SK-N-SH (cell line): Measurements from ENCODE around the gene LDLRAP1. TPM values are rescaled to one million over a fixed set of nuclear protein-coding genes. Genes with fewer than 3 reads are reported as not detected.

ENCODE experiments used
- CTCF ChIA-PET: fragments of 300-600, 350-600 bp; formaldehyde crosslinking; extraction: SDS; loops from one replicate; lab custom pipeline; 2021; lab: Yijun Ruan, JAX
- POLR2A ChIA-PET: fragments of 350-600 bp; sonication (Branson Sonifier 250); formaldehyde crosslinking; extraction: SDS; loops from one replicate; lab custom pipeline; 2020; ENCODE audit warnings: antibody characterized with exemption, inconsistent platforms; lab: Yijun Ruan, JAX
- DNase-seq: peaks from one replicate; pipeline ENCODE4 v3.0.0; 2012
- H2AFZ ChIP-seq: fragments of 200-600 bp; sonication (generic); 2 replicates; pipeline ENCODE4 v1.8.1; 2016; ENCODE audit warnings: antibody characterized with exemption, mild to moderate bottlenecking, low read depth
- H3F3A ChIP-seq: fragments of 200-600 bp; sonication (generic); replicated peaks from 2 replicates; pipeline ENCODE3; 2016; ENCODE audit warnings: antibody characterized with exemption, mild to moderate bottlenecking; ENCODE audit not compliant: insufficient read depth
- H3K27ac ChIP-seq, 2 experiments: fragments of 200-500 bp in 1 of 2; fragments of 200-600 bp in 1 of 2; sonication (Bioruptor generic) in 1 of 2; sonication (generic), shearing (Covaris generic) in 1 of 2; 2 replicates each; pipeline versions ENCODE4 v1.5.1 to v1.6.1; 2014 to 2016; ENCODE audit warnings: low read depth in 2 of 2, inconsistent platforms in 1 of 2, low read length in 1 of 2, mild to moderate bottlenecking in 1 of 2, mixed read lengths in 1 of 2
- H3K27me3 ChIP-seq: fragments of 200-600 bp; sonication (generic), shearing (Covaris generic); 2 replicates; pipeline ENCODE4 v1.6.1; 2016; ENCODE audit warnings: mixed run types; ENCODE audit not compliant: insufficient read depth
- H3K36me3 ChIP-seq, 2 experiments: fragments of 200-500 bp in 1 of 2; fragments of 200-600 bp in 1 of 2; sonication (Bioruptor generic) in 1 of 2; sonication (generic) in 1 of 2; replicated peaks in 1 of 2; 2 replicates each; pipeline versions ENCODE3 to v1.5.1; 2014 to 2016; ENCODE audit warnings: low read length in 1 of 2, mild to moderate bottlenecking in 1 of 2; ENCODE audit not compliant: insufficient read depth in 2 of 2, control insufficient read depth in 1 of 2
- H3K4me1 ChIP-seq, 2 experiments: fragments of 200-500 bp in 1 of 2; fragments of 200-600 bp in 1 of 2; sonication (Bioruptor generic) in 1 of 2; sonication (generic), shearing (Covaris generic) in 1 of 2; 2 replicates each; pipeline versions ENCODE4 v1.5.1 to v1.6.1; 2014 to 2016; ENCODE audit warnings: low read depth in 1 of 2, low read length in 1 of 2, mixed run types in 1 of 2; ENCODE audit not compliant: insufficient read depth in 2 of 2, control insufficient read depth in 1 of 2
- H3K4me2 ChIP-seq: fragments of 200-600 bp; sonication (generic), shearing (Covaris generic); 2 replicates; pipeline ENCODE4 v1.6.1; 2017; ENCODE audit warnings: mixed run types
- H3K4me3 ChIP-seq, 2 experiments: fragments of 200-500 bp in 1 of 2; fragments of 200-600 bp in 1 of 2; sonication (Bioruptor generic) in 1 of 2; sonication (generic), shearing (Covaris generic) in 1 of 2; 2 replicates each; pipeline versions ENCODE4 v1.5.1 to v1.8.1; 2014 to 2016; ENCODE audit warnings: low read depth in 2 of 2, inconsistent platforms in 1 of 2, low read length in 1 of 2, mild to moderate bottlenecking in 1 of 2, mixed read lengths in 1 of 2, moderate library complexity in 1 of 2
- H3K79me2 ChIP-seq: fragments of 200-600 bp; sonication (generic); 2 replicates; pipeline ENCODE4 v1.8.1; 2017; ENCODE audit warnings: mild to moderate bottlenecking; ENCODE audit not compliant: insufficient read depth
- H3K9ac ChIP-seq: fragments of 200-600 bp; sonication (generic); 2 replicates; pipeline ENCODE4 v1.6.1; 2017; ENCODE audit warnings: mixed run types
- H3K9me2 ChIP-seq: fragments of 200-600 bp; sonication (generic); 2 replicates; pipeline ENCODE4 v1.6.1; 2017; ENCODE audit warnings: mixed run types
- H3K9me3 ChIP-seq: fragments of 200-600 bp; sonication (generic); 2 replicates; pipeline ENCODE4 v1.6.1; 2017; ENCODE audit warnings: mixed run types, mild to moderate bottlenecking, moderate library complexity
- H4K20me1 ChIP-seq: fragments of 200-600 bp; sonication (generic); 2 replicates; pipeline ENCODE4 v1.6.1; 2017; ENCODE audit warnings: mild to moderate bottlenecking, mixed run types; ENCODE audit not compliant: insufficient read depth
- CHD2 ChIP-seq: fragments of 150-350 bp; IDR thresholded peaks from 2 replicates; pipeline ENCODE4 v1.6.1; 2018; ENCODE audit warnings: low read length; ENCODE audit not compliant: partially characterized antibody
- CTCF ChIP-seq: fragments of 200-600 bp; sonication (generic); IDR thresholded peaks from 2 replicates; pipeline ENCODE4 v1.6.1; 2017; ENCODE audit warnings: antibody characterized with exemption, mild to moderate bottlenecking, moderate library complexity
- ELF1 ChIP-seq: IDR thresholded peaks from 2 replicates; pipeline ENCODE4 v1.4.0; 2012
- EZH2phosphoT487 ChIP-seq: fragments of 200-600 bp; sonication (generic); IDR thresholded peaks from 2 replicates; pipeline ENCODE4 v1.6.1; 2017; ENCODE audit warnings: low read depth, mixed run types, mild to moderate bottlenecking, antibody characterized with exemption, moderate library complexity, borderline replicate concordance
- FOXJ3 ChIP-seq: sonication (generic); formaldehyde crosslinking; IDR thresholded peaks from 2 replicates; pipeline ENCODE4 v1.5.1; 2020; ENCODE audit warnings: mild to moderate bottlenecking, missing genetic modification reagents
- FOXM1 ChIP-seq: IDR thresholded peaks from 2 replicates; pipeline ENCODE4 v1.4.0; 2012; ENCODE audit warnings: low read depth, mild to moderate bottlenecking
- GATA2 ChIP-seq: sonication (generic); formaldehyde crosslinking; IDR thresholded peaks from 2 replicates; pipeline ENCODE4 v1.5.0; 2020; ENCODE audit warnings: mild to moderate bottlenecking, missing genetic modification reagents
- JUND ChIP-seq: IDR thresholded peaks from 2 replicates; pipeline ENCODE4 v1.4.0; 2012
- MEF2A ChIP-seq: IDR thresholded peaks from 2 replicates; pipeline ENCODE4 v1.4.0; 2012; ENCODE audit warnings: low read depth, borderline replicate concordance
- MXI1 ChIP-seq: IDR thresholded peaks from 2 replicates; pipeline ENCODE4 v1.6.1; 2012; ENCODE audit warnings: mild to moderate bottlenecking, low read depth, low read length, improper control_type of control experiment
- NFIC ChIP-seq: IDR thresholded peaks from 2 replicates; pipeline ENCODE4 v1.4.0; 2012; ENCODE audit warnings: borderline replicate concordance
- NRF1 ChIP-seq: IDR thresholded peaks from 2 replicates; pipeline ENCODE4 v1.6.1; 2012; ENCODE audit warnings: low read depth, mild to moderate bottlenecking, low read length
- POLR2AphosphoS5 ChIP-seq: IDR thresholded peaks from 2 replicates; pipeline ENCODE4 v1.6.1; 2012; ENCODE audit warnings: low read depth, low read length
- RAD21 ChIP-seq: IDR thresholded peaks from 2 replicates; pipeline ENCODE4 v1.6.1; 2012; ENCODE audit warnings: mild to moderate bottlenecking, low read length
- RFX5 ChIP-seq: IDR thresholded peaks from 2 replicates; pipeline ENCODE4 v1.6.1; 2012; ENCODE audit warnings: mild to moderate bottlenecking, improper control_type of control experiment, low read length
- RXRA ChIP-seq: IDR thresholded peaks from 2 replicates; pipeline ENCODE4 v1.4.0; 2012; ENCODE audit warnings: low read depth, mild to moderate bottlenecking, borderline replicate concordance
- SMC3 ChIP-seq: IDR thresholded peaks from 2 replicates; pipeline ENCODE4 v1.6.1; 2012; ENCODE audit warnings: low read depth, low read length, improper control_type of control experiment
- TCF12 ChIP-seq: IDR thresholded peaks from 2 replicates; pipeline ENCODE4 v1.4.0; 2012
- TEAD4 ChIP-seq: IDR thresholded peaks from 2 replicates; pipeline ENCODE4 v1.4.0; 2012; ENCODE audit warnings: mild to moderate bottlenecking, borderline replicate concordance; ENCODE audit not compliant: insufficient read depth
- YY1 ChIP-seq: IDR thresholded peaks from 2 replicates; pipeline ENCODE4 v1.4.0; 2012; ENCODE audit warnings: low read depth, mild to moderate bottlenecking
- WGBS: methylation state at CpG from one replicate; pipeline ENCODE4 v1.1.6; 2017; ENCODE audit warnings: low lambda C conversion rate; 5-methylcytosine and 5-hydroxymethylcytosine counted together
- polyA plus RNA-seq, 3 experiments: library from polyadenylated mRNA; depleted of rRNA; stranded (reverse); fragments of >200 nt; gene quantifications; 2 replicates each; pipeline ENCODE4 v1.2.3, GENCODE V29; 2012

Gene LDLRAP1
- polyA plus RNA-seq, 1 of the 3 experiments (the other 2 are of a cell fraction) = 19.1 TPM

- TF ChIP-seq TEAD4 (no peak), RFX5 (no peak), RAD21 (no peak), JUND (no peak), YY1 (no peak), FOXM1 (no peak)
Observed at GRCh38 chr1:25550683-25551310, 7.4 kb downstream of the LDLRAP1 start (continued).

- no peak for DNase-seq
- no peaks in the 10 kb centered on the region for H3K27me3 ChIP-seq
- no peak overlapping the region for H3K9ac ChIP-seq
- ChIA-PET CTCF (interaction anchor here (0.9 to 7.3 kb wide), 2 partner anchors 11 to 19 kb away, joined by 3 to 50 read pairs; no protein-coding TSS in a partner anchor), POLR2A (no interaction called here)
- no peaks in the 10 kb centered on the region for H3K9me2 ChIP-seq
- H3K36me3 ChIP-seq = peaks cover 0 to 8% of the 10 kb centered on the region in 2 experiments
- H3K79me2 ChIP-seq = peaks cover 14% of the 10 kb centered on the region; the same call in 1 of the 2 replicates
- no peak overlapping the region for H3K4me2 ChIP-seq
- no peaks in the 10 kb centered on the region for H3F3A ChIP-seq
- WGBS = 92% methylated on average over 7 of the region's 11 CpGs
- H3K9me3 ChIP-seq = no peaks in the 10 kb centered on the region
- H2AFZ ChIP-seq = no peak overlapping the region
- no peak overlapping the region for H3K4me3 ChIP-seq
- H4K20me1 ChIP-seq = peaks cover 28% of the 10 kb centered on the region
- H3K27ac ChIP-seq = no peak overlapping the region
- H3K4me1 ChIP-seq = peaks cover 4 to 9% of the 10 kb centered on the region in 2 experiments; a peak in 1 of 4 replicates
- no peak for TF ChIP-seq MEF2A
- TF ChIP-seq JUND = no peak
- no peak for TF ChIP-seq CHD2
- TF ChIP-seq NRF1 = no peak
- TF ChIP-seq, all 33 proteins: peak for 0
Observed at GRCh38 chr1:25553749-25554429, 10.5 kb downstream of the LDLRAP1 start.

DNA sequence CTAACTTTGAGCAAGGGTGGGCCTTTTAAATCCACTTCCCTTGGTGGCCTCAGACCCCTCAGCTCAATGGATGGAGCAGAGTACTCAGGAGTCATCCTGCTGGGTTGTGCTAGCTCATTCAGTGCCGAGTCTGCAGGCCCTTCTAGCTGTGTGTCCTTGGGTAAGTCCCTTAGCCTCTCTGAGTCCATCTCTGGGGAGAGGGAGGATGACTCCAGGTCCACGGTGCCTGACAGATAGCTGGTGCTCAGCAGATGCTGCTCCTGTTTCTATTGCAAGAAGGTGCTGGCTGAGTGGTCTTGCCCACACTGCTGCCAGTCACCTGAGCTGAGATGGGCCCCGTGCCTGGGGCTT, 11.0 kb downstream of the LDLRAP1 start:
- H4K20me1 ChIP-seq = peaks cover 28% of the 10 kb centered on the region
- H3F3A ChIP-seq = no peaks in the 10 kb centered on the region
- no peaks in the 10 kb centered on the region for H3K27me3 ChIP-seq
- H3K79me2 ChIP-seq = peaks cover 11% of the 10 kb centered on the region; the same call in 1 of the 2 replicates
- no peak overlapping the region for H3K4me3 ChIP-seq
- no peak overlapping the region for H2AFZ ChIP-seq
- CTCF ChIA-PET = interaction anchor here (1.2 to 7.3 kb wide), 2 partner anchors 18 to 35 kb away, joined by 3 to 50 read pairs; no protein-coding TSS in a partner anchor
- POLR2A ChIA-PET = no interaction called here
- no peaks in the 10 kb centered on the region for H3K9me2 ChIP-seq
- peaks cover 0 to 9% of the 10 kb centered on the region in 2 experiments for H3K36me3 ChIP-seq
- no peak overlapping the region for H3K27ac ChIP-seq
- no peak overlapping the region for H3K4me2 ChIP-seq
- no peak for DNase-seq
- H3K4me1 ChIP-seq = peaks cover 7 to 9% of the 10 kb centered on the region in 2 experiments; a peak in 1 of 4 replicates
- TF ChIP-seq CTCF = no peak
- TF ChIP-seq POLR2AphosphoS5 = no peak
- TF ChIP-seq NFIC = no peak
- TF ChIP-seq TCF12 = no peak
- TF ChIP-seq SMC3 = no peak
- no peak for TF ChIP-seq EZH2phosphoT487
- TF ChIP-seq FOXJ3 (CRISPR knock-in tag) = no peak
- no peak for TF ChIP-seq ELF1
- TF ChIP-seq TEAD4 = no peak
- no peak for TF ChIP-seq FOXM1
- TF ChIP-seq GATA2 (CRISPR knock-in tag) = no peak
- no peak for TF ChIP-seq MXI1
- no peak for TF ChIP-seq NRF1
- no peak for TF ChIP-seq RXRA
- no peak for TF ChIP-seq RFX5
- H3K9ac ChIP-seq = no peak overlapping the region
- 100% methylated on average over 2 of the region's 3 CpGs for WGBS
- H3K9me3 ChIP-seq = no peaks in the 10 kb centered on the region
